Measurements from ENCODE around the gene GABPA. TPM values are rescaled to one million over a fixed set of nuclear protein-coding genes. Genes with fewer than 3 reads are reported as not detected.

GABPA gene
- polyA plus RNA-seq, 1 of the 3 experiments (the other 2 are of a cell fraction), result 6.2 TPM

DNA sequence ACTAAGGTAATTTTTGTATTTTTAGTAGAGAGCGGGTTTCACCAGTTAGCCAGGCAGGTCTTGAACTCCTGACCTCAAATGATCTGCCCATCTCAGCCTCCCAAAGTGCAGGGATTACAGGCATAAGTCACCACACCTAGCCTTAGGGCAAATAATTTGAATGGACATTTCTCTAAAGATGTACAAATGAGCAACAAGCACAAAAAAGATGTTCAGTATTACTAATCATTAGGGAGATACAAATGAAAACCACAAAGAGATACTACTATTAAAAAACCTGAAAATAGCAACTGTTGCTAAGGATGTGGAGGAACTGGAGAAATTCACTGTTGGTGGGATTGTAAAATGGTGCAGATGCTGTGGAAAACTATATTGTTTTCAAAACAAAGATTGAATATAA, 79.1 kb downstream of the GABPA start:
- Histone ChIP-seq H3F3A (replicated peaks; ENCODE audit: insufficient read depth) (no peaks in the 10 kb centered on the region), H3K79me2 (ENCODE audit: insufficient read depth) (no peaks in the 10 kb centered on the region), H4K20me1 (ENCODE audit: insufficient read depth) (no peaks in the 10 kb centered on the region), H3K27me3 (ENCODE audit: insufficient read depth) (no peaks in the 10 kb centered on the region), H3K4me3 (ENCODE audit: low read depth in 2 of 2, low read length in 1 of 2) (no peak overlapping the region), H3K9ac (no peak overlapping the region), H3K4me1 (ENCODE audit: control insufficient read depth in 1 of 2, insufficient read depth in 2 of 2, low read depth in 1 of 2, low read length in 1 of 2) (peaks cover 0 to 3% of the 10 kb centered on the region in 2 experiments; a peak in 1 of 4 replicates), H3K4me2 (no peak overlapping the region), H3K9me3 (no peaks in the 10 kb centered on the region), H3K27ac (ENCODE audit: low read depth in 2 of 2, low read length in 1 of 2) (no peak overlapping the region), H3K9me2 (no peaks in the 10 kb centered on the region), H2AFZ (ENCODE audit: low read depth) (no peak overlapping the region), H3K36me3 (replicated peaks in 1 of 2; ENCODE audit: control insufficient read depth in 1 of 2, insufficient read depth in 2 of 2, low read length in 1 of 2) (no peaks in the 10 kb centered on the region)
- TF ChIP-seq ELF1 (IDR thresholded peaks at IDR 0.05) (no peak), NFIC (IDR thresholded peaks at IDR 0.05; ENCODE audit: borderline replicate concordance) (no peak), MAX (IDR thresholded peaks at IDR 0.05; ENCODE audit: low read depth) (no peak), REST (IDR thresholded peaks at IDR 0.05; ENCODE audit: low read depth, low read length) (no peak), RXRA (IDR thresholded peaks at IDR 0.05; ENCODE audit: borderline replicate concordance, low read depth) (no peak), IRF3 (IDR thresholded peaks at IDR 0.05; ENCODE audit: low read depth, low read length) (no peak), GATA2 (CRISPR knock-in tag; IDR thresholded peaks at IDR 0.05) (no peak), NRF1 (IDR thresholded peaks at IDR 0.05; ENCODE audit: low read depth, low read length) (no peak), JUND (IDR thresholded peaks at IDR 0.05) (no peak), RFX5 (IDR thresholded peaks at IDR 0.05; ENCODE audit: low read length) (no peak), FOXM1 (IDR thresholded peaks at IDR 0.05; ENCODE audit: low read depth) (no peak)
- TF ChIP-seq, protein P1, sequence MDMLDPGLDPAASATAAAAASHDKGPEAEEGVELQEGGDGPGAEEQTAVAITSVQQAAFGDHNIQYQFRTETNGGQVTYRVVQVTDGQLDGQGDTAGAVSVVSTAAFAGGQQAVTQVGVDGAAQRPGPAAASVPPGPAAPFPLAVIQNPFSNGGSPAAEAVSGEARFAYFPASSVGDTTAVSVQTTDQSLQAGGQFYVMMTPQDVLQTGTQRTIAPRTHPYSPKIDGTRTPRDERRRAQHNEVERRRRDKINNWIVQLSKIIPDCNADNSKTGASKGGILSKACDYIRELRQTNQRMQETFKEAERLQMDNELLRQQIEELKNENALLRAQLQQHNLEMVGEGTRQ (IDR thresholded peaks at IDR 0.05; ENCODE audit: borderline replicate concordance, low read depth, low read length), result no peak
- TF ChIP-seq, protein P2, sequence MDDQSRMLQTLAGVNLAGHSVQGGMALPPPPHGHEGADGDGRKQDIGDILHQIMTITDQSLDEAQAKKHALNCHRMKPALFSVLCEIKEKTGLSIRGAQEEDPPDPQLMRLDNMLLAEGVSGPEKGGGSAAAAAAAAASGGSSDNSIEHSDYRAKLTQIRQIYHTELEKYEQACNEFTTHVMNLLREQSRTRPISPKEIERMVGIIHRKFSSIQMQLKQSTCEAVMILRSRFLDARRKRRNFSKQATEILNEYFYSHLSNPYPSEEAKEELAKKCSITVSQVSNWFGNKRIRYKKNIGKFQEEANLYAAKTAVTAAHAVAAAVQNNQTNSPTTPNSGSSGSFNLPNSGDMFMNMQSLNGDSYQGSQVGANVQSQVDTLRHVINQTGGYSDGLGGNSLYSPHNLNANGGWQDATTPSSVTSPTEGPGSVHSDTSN (IDR thresholded peaks at IDR 0.05), result no peak
- WGBS (ENCODE audit: low lambda C conversion rate), result 100% methylated on average over 1 of the region's 1 CpG
- POLR2A ChIA-PET, result no interaction called here
- CTCF ChIA-PET, result interaction anchor here (0.7 to 1.7 kb wide), 2 partner anchors 13 to 191 kb away, joined by 3 to 6 read pairs; no protein-coding TSS in a partner anchor
- DNase-seq, result no peak

Data from SK-N-SH (cell line).